A673 (cell line): ENCODE results near the gene HACD1.

Experiments
- CTCF ChIP-seq: fragments of 300-800, 200-600 bp; sonication (generic); conservative IDR thresholded peaks from 2 replicates; pipeline ENCODE4 v1.5.1; 2017; ENCODE audit warnings: low read depth, mild to moderate bottlenecking, antibody characterized with exemption, low read length, moderate library complexity, mixed read lengths
- EZH2 ChIP-seq: fragments of 200-600 bp; sonication (generic); IDR thresholded peaks from 2 replicates; pipeline ENCODE4 v1.6.1; 2017; ENCODE audit warnings: borderline replicate concordance, low read depth, mild to moderate bottlenecking, mixed read lengths, antibody characterized with exemption, low read length; ENCODE audit not compliant: poor library complexity, severe bottlenecking

GRCh38 chr10:17644485-17644943 is 27.3 kb upstream of the HACD1 start:
- no peak for TF ChIP-seq CTCF
- no peak for TF ChIP-seq EZH2
